GM21381 (cell line): ENCODE results near the gene UVRAG.

ENCODE experiments used
- ATAC-seq: cut with Tn5 transposase; IDR thresholded peaks from one replicate; pipeline ENCODE4 v1.9.1; 2021; ENCODE audit warnings: mild to moderate bottlenecking, moderate library complexity; ENCODE audit not compliant: unreplicated experiment

Gene UVRAG

DNA sequence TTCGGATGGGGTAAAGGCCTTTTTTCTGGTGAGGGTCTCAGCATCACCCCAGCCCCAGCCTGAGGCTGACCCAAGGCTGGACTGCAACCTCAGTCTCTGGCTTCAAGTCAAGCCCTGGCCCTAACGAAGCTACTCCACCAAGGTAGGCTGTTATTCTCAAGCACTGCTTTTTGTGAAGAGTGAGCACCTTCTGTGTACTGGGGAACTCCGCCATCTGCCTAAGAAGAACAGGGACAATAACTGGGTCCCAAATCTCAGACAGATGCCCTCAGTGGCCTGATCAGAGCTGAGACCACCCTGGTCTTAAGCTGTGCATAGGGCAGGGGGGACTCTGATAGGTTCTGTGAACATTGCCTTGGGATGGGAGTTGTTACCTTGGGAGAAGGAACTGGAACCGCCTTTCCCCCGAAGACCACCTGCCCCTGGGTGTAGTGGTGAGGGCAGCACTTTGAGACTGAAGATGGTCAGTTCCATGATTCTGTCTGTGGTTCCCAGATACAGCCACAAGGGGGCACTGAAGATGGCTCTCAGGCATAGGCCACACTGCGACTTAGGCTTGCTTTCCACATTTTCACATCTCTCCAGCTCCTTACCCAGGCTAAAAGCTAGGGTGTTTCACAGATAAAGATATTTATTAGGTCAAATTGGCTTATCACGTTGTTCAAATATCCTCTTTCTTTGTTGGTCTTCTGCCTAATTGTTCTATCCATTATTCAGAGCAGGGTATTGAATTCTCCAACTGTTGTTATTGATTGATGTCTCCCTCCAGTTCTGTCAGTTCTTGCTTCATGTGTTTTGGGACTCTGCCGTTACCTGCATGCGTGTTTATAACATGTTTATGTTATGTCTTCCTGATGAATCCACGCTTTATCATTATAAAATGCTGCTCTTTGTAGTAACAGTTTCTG, 11.8 kb upstream of the UVRAG start:
- ATAC-seq = peak; percentile 67

- ATAC-seq = no peak
Measured at GRCh38 chr11:75809111-75809510, 5.9 kb upstream of the UVRAG start.

- ATAC-seq = no peak
Measured at GRCh38 chr11:75809991-75810390, 5.0 kb upstream of the UVRAG start.

- no peak for ATAC-seq
Measured at GRCh38 chr11:75810637-75811390, 4.2 kb upstream of the UVRAG start.

DNA sequence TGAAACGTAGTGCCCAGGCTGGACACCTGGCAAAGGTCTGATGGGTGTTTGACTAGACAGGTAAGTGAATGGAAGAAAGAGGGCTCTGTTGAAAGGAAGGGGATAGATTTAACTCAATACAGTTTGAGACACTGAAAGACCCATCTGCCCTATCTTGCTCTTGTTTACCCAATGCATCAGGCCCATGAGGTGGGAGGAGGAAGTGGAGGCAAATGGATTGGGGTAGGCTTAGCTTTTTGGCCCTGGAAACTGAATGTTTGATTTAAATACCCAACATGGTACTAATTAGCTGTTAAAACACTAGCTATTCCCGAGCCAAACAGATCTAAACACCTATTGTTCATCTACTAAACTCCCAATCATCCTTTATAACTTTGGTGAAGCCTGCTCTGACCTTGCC, 3.5 kb upstream of the UVRAG start:
- ATAC-seq = no peak

GRCh38 chr11:75812542-75813040, 2.4 kb upstream of the UVRAG start:
- no peak for ATAC-seq

- no peak for ATAC-seq
Measured at GRCh38 chr11:75813124-75813523, 1.9 kb upstream of the UVRAG start.

DNA sequence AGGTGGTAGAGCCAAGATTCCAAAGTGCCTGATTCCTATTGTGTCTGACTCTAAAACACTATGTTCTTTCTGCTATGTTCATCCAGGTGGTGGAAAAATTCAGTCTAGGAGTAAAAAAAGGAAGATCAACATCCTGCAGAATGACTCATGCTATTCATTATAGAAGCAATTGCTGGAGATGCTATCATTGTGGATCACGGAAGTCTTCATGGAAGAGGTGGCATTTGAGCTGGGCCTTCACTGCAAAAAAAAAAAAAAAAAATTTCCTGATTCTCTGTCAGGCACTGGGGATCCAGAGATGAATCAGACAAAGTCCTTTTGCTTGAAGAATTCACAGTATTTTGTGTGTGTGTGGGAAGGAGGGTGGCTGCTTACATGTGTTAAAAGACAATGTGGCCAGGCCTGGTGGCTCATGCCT, 1.4 kb upstream of the UVRAG start:
- ATAC-seq = no peak

GRCh38 chr11:75814363-75814676, 690 bp upstream of the UVRAG start:
- peak; percentile 32 for ATAC-seq

DNA sequence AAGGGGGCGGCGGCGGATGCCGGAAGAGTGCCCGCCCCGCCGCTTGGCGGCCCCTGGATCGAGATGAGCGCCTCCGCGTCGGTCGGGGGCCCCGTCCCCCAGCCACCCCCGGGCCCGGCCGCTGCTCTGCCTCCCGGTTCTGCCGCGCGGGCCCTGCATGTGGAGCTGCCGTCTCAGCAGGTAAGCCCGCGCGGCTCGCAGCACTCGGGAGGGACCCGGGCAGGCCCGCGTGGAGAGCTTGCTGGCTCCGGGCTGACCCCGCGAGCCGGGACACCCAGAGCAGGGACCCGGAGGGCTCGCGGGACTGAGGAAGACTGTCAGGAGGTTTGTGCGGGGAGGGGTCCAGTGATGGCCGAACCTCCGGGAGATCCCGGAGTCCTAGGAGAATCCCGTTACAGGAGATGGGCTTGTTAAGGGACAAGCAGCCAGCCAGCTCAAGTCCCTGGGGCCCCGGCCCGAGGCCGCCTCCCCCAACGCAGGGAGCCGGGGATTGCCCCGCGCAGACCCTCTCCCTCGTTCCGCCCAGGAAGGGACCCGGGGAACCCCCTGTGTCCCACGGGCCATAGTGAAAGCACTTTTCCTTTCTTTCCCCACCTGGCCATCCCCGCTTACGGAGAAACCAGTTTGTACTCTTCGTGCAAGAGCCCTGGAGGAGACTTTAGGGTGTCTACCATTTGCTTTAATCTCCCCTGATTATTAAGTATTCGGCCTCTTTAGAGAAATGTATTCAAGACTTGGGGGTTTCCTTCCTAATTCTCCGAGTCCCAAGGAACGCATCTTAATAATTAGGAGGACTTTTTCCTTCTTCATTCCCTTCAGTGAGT, 547 bp downstream of the UVRAG start:
- peak; percentile 20 for ATAC-seq

DNA sequence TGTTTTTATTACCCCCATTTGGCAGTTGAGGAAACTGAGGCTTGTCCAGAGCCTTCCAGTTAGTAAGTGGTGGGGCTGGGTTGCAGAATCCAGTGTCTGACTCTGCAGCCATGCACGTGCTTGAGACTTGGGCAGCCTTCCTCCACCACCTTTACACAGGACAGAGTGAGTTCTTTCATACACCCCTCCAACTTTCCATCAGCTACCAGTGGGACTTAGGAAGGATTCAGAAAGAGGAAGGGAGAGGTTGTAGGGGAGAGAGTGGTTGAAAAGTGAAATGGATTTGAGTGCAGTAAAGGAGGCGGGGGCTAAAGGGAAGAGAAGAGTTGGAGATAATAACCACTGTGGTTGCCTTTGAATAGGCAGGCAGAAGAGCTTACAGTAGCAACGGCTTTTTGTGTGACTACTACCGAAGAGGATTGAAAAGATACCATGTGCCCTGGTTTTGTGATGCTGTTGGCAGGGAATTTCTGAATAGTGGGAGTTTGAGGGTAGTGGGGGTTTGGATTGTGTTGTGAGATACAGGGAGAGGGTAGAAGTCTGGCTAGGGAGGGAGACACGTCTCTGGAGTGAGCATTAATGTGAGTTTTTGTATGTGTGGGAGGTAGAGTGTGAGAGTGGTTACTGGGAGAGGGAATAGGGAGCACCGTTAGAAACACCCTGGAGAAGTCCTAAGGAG, 1.7 kb downstream of the UVRAG start:
- no peak for ATAC-seq

- no peak for ATAC-seq
Measured at GRCh38 chr11:75820645-75821044, 5.6 kb downstream of the UVRAG start.

DNA sequence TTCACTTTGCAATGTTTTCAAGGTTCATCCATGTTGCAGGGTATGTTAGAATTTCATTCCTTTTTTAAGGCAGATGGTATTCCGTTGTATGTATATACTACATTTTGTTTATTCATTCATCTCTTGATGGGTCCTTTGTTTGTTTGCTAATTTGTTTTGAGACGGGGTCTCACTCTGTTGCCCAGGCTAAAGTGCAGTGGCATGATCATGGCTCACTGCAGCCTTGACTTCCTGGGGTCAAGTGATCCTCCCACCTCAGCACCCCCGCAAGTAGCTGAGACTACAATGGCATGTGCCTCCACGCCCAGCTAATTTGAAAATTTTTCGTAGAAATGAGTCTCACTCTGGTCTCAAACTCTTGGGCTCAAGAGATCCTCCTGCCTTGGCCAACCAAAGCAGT, 6.2 kb downstream of the UVRAG start:
- no peak for ATAC-seq

DNA sequence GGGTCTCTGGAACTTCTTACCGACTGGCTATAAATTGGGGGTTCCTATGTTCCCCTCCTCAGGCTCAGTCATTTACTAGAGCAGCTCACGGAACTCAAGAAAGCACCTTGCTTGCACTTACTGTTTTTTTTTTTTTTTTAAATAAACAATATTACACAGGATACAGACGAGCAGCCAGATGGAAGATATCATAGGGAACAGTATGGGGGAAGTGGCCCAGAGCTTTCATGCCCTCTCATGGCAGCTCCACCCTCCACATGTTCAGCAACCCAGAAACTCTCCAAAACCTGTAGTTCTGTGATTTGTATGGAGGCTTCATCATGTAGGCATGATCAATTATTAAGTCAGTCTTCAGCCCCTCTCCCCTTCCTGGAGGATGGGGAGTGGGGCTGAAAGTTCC, 7.5 kb downstream of the UVRAG start:
- ATAC-seq = no peak

GRCh38 chr11:75823415-75823814, 8.4 kb downstream of the UVRAG start:
- no peak for ATAC-seq

- no peak for ATAC-seq
Measured at GRCh38 chr11:75823946-75824345, 8.9 kb downstream of the UVRAG start.

GRCh38 chr11:75826461-75827230, 11.6 kb downstream of the UVRAG start:
- no peak for ATAC-seq

DNA sequence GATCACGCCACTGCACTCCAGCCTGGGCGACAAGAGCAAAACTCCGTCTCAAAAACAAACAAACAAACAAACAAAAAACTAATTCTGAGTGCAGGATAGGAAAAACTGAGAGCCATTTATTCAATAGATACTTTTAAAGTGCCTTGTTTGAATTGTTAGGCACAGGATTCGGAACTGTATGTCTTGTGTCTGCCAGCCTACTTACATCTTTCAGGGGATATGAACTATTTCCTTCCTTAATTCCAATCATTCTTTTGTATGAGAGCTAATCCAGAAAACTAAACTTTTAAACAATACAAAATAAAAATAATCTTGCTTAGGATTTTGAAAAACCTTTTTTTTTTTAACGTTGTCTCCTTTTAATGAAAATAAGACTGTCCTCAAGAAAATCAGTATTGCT, 12.6 kb downstream of the UVRAG start:
- ATAC-seq = no peak

DNA sequence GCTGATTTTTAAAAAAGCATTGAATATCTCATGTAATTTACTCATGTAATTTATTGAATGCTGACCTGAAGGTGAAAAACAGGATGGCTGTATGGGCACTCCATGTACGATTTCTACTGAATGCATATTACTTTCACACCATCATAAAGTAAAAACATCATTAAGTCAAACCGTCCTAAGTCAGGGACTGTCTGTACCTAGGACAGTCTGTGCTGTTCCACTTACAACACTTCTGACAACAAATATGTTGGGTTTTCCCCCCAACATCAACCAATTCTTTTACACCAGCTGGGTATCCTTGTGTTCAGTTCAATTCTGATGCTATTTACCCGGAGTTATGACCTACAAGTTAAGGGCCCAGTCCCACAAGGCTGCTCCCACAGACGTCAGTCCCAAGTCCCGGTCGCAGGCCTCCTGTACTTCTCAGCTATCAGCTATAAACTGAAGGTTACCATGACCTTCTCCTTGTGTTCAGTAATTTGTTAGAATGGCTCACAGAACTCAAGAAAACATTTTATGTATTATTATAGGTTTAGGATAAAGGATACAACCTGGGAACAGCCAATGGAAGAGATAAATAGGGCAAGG, 17.0 kb downstream of the UVRAG start:
- ATAC-seq = no peak

DNA sequence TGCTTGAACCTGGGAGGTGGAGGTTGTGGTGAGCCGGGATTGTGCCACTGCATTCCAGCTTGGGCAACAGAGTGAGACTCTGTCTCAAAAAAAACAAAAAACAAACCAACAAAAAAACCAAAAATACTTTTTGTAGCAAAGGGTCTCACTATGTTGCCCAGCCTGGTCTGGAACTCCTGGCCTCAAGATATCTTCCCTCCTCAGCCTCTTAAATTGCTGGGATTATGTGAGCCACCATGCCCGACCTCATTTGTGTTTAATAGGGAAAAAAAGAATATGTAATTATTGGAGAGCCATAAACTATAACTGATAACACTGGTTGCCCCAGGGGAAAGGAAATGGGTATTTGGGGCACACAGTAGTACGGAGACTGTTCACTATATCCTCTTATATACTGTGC, 19.7 kb downstream of the UVRAG start:
- ATAC-seq = no peak
